Endothelial cell of umbilical vein (primary cell): ENCODE measurements around the gene CBLN1. TPM values are rescaled to one million over a fixed set of nuclear protein-coding genes. Genes with fewer than 3 reads are reported as not detected.

ENCODE experiments used
- BruUV-seq: library from RNA; stranded (reverse); fragments of 400-500 nt; replicated peaks from 2 replicates; lab custom pipeline; 2021; lab: Mats Ljungman, UMichigan
- CTCF ChIA-PET: fragments of 300-600, 350-600 bp; sonication (Branson Sonifier 250); formaldehyde crosslinking; loops from one replicate; lab custom pipeline; 2021; ENCODE audit warnings: antibody characterized with exemption, inconsistent platforms; lab: Charles Lee
- POLR2A ChIA-PET: fragments of 300-600, 350-600 bp; sonication (Branson Sonifier 250); formaldehyde crosslinking; loops from one replicate; lab custom pipeline; 2021; ENCODE audit warnings: antibody characterized with exemption, inconsistent platforms; lab: Charles Lee
- DNase-seq: peaks from one replicate; pipeline ENCODE4 v3.0.0-alpha.2; 2011; ENCODE audit warnings: low read depth, low spot score
- FAIRE-seq: peaks from 2 replicates; lab custom pipeline; 2011; peaks lifted over from hg19 to GRCh38; lab: Jason Lieb, UNC
- H2AFZ ChIP-seq: 2 replicates; pipeline ENCODE4 v1.6.0; 2012; ENCODE audit warnings: low read depth, low read length, control low read depth, inconsistent platforms
- H3K27ac ChIP-seq: 2 replicates; pipeline ENCODE4 v1.5.1; 2011; ENCODE audit warnings: low read depth, mild to moderate bottlenecking, control low read depth, low read length, moderate library complexity; ENCODE audit not compliant: insufficient read depth
- H3K27me3 ChIP-seq, 2 experiments: 2 replicates each; pipeline versions ENCODE4 v1.6.0 to v1.6.1; 2011; ENCODE audit warnings: low read length in 2 of 2, mixed read lengths in 1 of 2; ENCODE audit not compliant: control insufficient read depth in 2 of 2, insufficient read depth in 2 of 2
- H3K36me3 ChIP-seq, 2 experiments: 2 replicates in 1 of 2; 3 replicates in 1 of 2; pipeline ENCODE4 v1.5.1; 2011; ENCODE audit warnings: low read length in 2 of 2, mild to moderate bottlenecking in 1 of 2, moderate library complexity in 1 of 2; ENCODE audit not compliant: control insufficient read depth in 2 of 2, insufficient read depth in 2 of 2; ENCODE audit errors: extremely low read depth in 1 of 2
- H3K4me1 ChIP-seq: 3 replicates; pipeline ENCODE4 v1.5.1; 2011; ENCODE audit warnings: mild to moderate bottlenecking, low read length; ENCODE audit not compliant: control insufficient read depth, insufficient read depth; ENCODE audit errors: extremely low read depth
- H3K4me2 ChIP-seq: 2 replicates; pipeline ENCODE4 v1.6.1; 2011; ENCODE audit warnings: low read length, control low read depth, mixed read lengths; ENCODE audit not compliant: insufficient read depth
- H3K4me3 ChIP-seq, 3 experiments: fragments of 200-600 bp in 1 of 3; sonication (generic), shearing (Covaris generic) in 1 of 3; replicated peaks in 1 of 3; 2 replicates each; pipeline ENCODE4 v1.5.1; 2011 to 2016; ENCODE audit warnings: control low read depth in 3 of 3, low read length in 3 of 3, mild to moderate bottlenecking in 2 of 3, inconsistent platforms in 1 of 3, low read depth in 1 of 3, moderate library complexity in 1 of 3; ENCODE audit not compliant: insufficient read depth in 1 of 3
- H3K79me2 ChIP-seq: 2 replicates; pipeline ENCODE4 v1.6.0; 2012; ENCODE audit warnings: low read length, inconsistent platforms; ENCODE audit not compliant: control insufficient read depth, insufficient read depth
- H3K9ac ChIP-seq: replicated peaks from 2 replicates; pipeline ENCODE3; 2011; ENCODE audit warnings: low read length, control low read depth; ENCODE audit not compliant: insufficient read depth; ENCODE audit errors: extremely low read depth
- H3K9me1 ChIP-seq: replicated peaks from 3 replicates; pipeline ENCODE4 v1.6.0; 2011; ENCODE audit warnings: mild to moderate bottlenecking, low read length; ENCODE audit not compliant: control insufficient read depth, insufficient read depth; ENCODE audit errors: extremely low read depth
- H3K9me3 ChIP-seq: replicated peaks from 2 replicates; pipeline ENCODE4 v1.5.1; 2012; ENCODE audit warnings: low read length, inconsistent platforms; ENCODE audit not compliant: control insufficient read depth, insufficient read depth
- H4K20me1 ChIP-seq: replicated peaks from 2 replicates; pipeline ENCODE3; 2011; ENCODE audit warnings: mild to moderate bottlenecking, low read length; ENCODE audit not compliant: control insufficient read depth, insufficient read depth; ENCODE audit errors: extremely low read depth
- EZH2 ChIP-seq: IDR thresholded peaks from 2 replicates; pipeline ENCODE4 v1.6.1; 2012; ENCODE audit warnings: borderline replicate concordance, low read depth, mild to moderate bottlenecking, moderate library complexity, low read length, inconsistent platforms; ENCODE audit not compliant: severe bottlenecking
- FOS ChIP-seq: IDR thresholded peaks from 2 replicates; pipeline ENCODE4 v1.6.1; 2011; ENCODE audit warnings: mild to moderate bottlenecking, low read length, moderate library complexity, borderline replicate concordance; ENCODE audit not compliant: insufficient read depth
- GATA2 ChIP-seq: IDR thresholded peaks from 2 replicates; pipeline ENCODE4 v1.7.0; 2011; ENCODE audit warnings: low read depth, mild to moderate bottlenecking, moderate library complexity, mixed read lengths, low read length; ENCODE audit not compliant: insufficient read length, insufficient read depth
- MAX ChIP-seq: IDR thresholded peaks from 2 replicates; pipeline ENCODE4 v1.6.1; 2011; ENCODE audit not compliant: insufficient read depth, insufficient read length
- MYC ChIP-seq: IDR thresholded peaks from one replicate; pipeline ENCODE4 v1.6.1; 2011; ENCODE audit warnings: mild to moderate bottlenecking, low read depth, low read length
- POLR2A ChIP-seq: IDR thresholded peaks from 2 replicates; pipeline ENCODE4 v1.6.1; 2012; ENCODE audit warnings: low read depth, mild to moderate bottlenecking, control low read depth, low read length
- POLR2AphosphoS5 ChIP-seq: IDR thresholded peaks from 2 replicates; pipeline ENCODE4 v1.6.1; 2012; ENCODE audit warnings: low read depth, mild to moderate bottlenecking, control low read depth, low read length, moderate library complexity; ENCODE audit not compliant: insufficient read depth
- dilution Hi-C: fragments of 300-500 bp; cut with MboI; formaldehyde crosslinking; loops from one replicate; pipeline ENCODE4 v1.15.0; 2019; ENCODE audit warnings: low sequenced_read_pairs; ENCODE audit not compliant: extremely low pct_ligation_motif_present
- intact Hi-C: fragments of 100-400 bp; cut with micrococcal nuclease; formaldehyde crosslinking; loops from one replicate; pipeline ENCODE4 v1.10.0; 2022
- polyA plus RNA-seq, 4 experiments: library from polyadenylated mRNA; depleted of rRNA in 3 of 4; stranded (reverse) in 3 of 4; unstranded in 1 of 4; fragments of >200 nt; gene quantifications; 2 replicates each; pipeline versions ENCODE4 v1.2.1 to v1.2.3, GENCODE V29; 2011 to 2012; ENCODE audit warnings: missing spikeins in 1 of 4
- total RNA-seq: library from RNA; stranded (reverse); gene quantifications from 2 replicates; pipeline ENCODE4 v1.2.3, GENCODE V29; 2021
- TF ChIP-seq, protein P1 (sequence below), 2 donors: IDR thresholded peaks; 1 replicate in 1 of 2; 2 replicates in 1 of 2; pipeline ENCODE4 v1.5.1; 2011; ENCODE audit warnings: low read length in 2 of 2, mild to moderate bottlenecking in 2 of 2, moderate library complexity in 2 of 2, control low read depth in 1 of 2, inconsistent platforms in 1 of 2, low read depth in 1 of 2; ENCODE audit not compliant: insufficient read depth in 1 of 2; ENCODE audit errors: extremely low read depth in 1 of 2

Gene CBLN1
- total and polyA plus RNA-seq, 2 donors (not counting 3 experiments of a cell fraction or from before 2014, with no cell fraction given): not detected

DNA sequence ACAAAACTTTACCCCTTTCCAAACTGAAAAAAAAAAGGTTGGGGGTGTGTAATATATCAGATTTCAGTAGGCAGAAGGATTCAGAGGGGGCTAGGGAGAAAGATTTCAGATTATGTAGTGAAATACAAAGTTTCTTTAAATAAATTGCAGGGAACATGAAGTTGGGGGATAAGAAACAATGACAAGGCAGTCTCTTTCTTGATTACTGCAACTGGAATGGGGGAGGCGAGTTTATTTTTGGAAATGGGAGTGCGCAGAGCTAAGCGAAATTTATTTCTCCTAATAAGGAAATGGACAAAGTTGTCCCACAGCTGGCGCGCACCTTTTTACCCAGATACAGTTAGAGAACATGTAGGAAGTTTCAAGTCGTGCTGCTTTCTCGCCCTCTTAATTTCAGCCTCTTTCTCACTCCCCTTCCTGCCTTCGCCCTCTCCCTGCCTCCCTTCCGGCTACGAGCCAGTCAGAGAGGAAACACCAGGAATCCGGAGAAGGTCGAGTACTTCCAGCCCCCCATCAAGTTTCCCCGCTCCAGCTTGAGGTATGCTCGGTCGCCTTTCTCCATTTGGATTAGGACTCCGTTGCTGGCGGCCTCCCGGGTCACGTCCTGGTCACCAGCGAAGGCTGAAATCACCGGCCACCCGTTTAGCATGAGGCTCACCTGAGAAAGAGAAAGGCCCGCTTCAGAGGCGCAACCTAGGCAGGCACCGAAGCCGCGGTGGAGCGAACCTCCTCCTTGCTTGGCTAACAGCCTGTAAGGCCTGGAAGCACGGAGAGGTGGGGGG lies 2.5 kb downstream of the CBLN1 start:
- no peak for TF ChIP-seq MAX
- TF ChIP-seq EZH2: no peak
- no peak for TF ChIP-seq POLR2AphosphoS5
- TF ChIP-seq POLR2A: no peak
- no peak for TF ChIP-seq MYC
- TF ChIP-seq GATA2: no peak
- no peak for TF ChIP-seq FOS
- TF ChIP-seq, protein P1, sequence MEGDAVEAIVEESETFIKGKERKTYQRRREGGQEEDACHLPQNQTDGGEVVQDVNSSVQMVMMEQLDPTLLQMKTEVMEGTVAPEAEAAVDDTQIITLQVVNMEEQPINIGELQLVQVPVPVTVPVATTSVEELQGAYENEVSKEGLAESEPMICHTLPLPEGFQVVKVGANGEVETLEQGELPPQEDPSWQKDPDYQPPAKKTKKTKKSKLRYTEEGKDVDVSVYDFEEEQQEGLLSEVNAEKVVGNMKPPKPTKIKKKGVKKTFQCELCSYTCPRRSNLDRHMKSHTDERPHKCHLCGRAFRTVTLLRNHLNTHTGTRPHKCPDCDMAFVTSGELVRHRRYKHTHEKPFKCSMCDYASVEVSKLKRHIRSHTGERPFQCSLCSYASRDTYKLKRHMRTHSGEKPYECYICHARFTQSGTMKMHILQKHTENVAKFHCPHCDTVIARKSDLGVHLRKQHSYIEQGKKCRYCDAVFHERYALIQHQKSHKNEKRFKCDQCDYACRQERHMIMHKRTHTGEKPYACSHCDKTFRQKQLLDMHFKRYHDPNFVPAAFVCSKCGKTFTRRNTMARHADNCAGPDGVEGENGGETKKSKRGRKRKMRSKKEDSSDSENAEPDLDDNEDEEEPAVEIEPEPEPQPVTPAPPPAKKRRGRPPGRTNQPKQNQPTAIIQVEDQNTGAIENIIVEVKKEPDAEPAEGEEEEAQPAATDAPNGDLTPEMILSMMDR (IDR thresholded peaks at IDR 0.05; ENCODE audit: extremely low read depth in 1 of 2, insufficient read depth in 1 of 2, low read depth in 1 of 2, low read length in 2 of 2): no peak
- BruUV-seq: no TSS peak
- H3K79me2 ChIP-seq: no peaks in the 10 kb centered on the region
- no peak overlapping the region for H3K4me2 ChIP-seq
- H3K4me3 ChIP-seq: no peak overlapping the region
- no peak overlapping the region for H3K9ac ChIP-seq
- FAIRE-seq (no peak), DNase-seq (no peak)
- H3K27ac ChIP-seq: no peak overlapping the region
- no peaks in the 10 kb centered on the region for H3K36me3 ChIP-seq
- no peaks in the 10 kb centered on the region for H4K20me1 ChIP-seq
- H3K9me3 ChIP-seq: no peaks in the 10 kb centered on the region
- ChIA-PET POLR2A (no interaction called here), CTCF (no interaction called here)
- no peaks in the 10 kb centered on the region for H3K9me1 ChIP-seq
- H2AFZ ChIP-seq: no peak overlapping the region
- intact Hi-C loops (no loop called here), dilution Hi-C loops (no loop called here)
- H3K4me1 ChIP-seq: peaks cover 2% of the 10 kb centered on the region
- peaks cover 67 to 73% of the 10 kb centered on the region in 2 experiments for H3K27me3 ChIP-seq
